GM21528 (cell line): ENCODE measurements around the gene FAM107B.
"Not testable (repeated sequence)": the region's sequence is repeated elsewhere in the genome, so short reads cannot be mapped to it uniquely, and the experiment has no call there.

Experiments used
- ATAC-seq: cut with Tn5 transposase; IDR thresholded peaks from one replicate; pipeline ENCODE4 v1.9.1; 2021; ENCODE audit warnings: mild to moderate bottlenecking, moderate library complexity; ENCODE audit not compliant: unreplicated experiment, low FRiP score

Gene FAM107B

GRCh38 chr10:14667280-14667679 lies 107.4 kb downstream of the FAM107B start:
- no peak for ATAC-seq

- ATAC-seq, result no peak
These were observed 108.5 kb downstream of the FAM107B start for GRCh38 chr10:14665865-14666857.

- ATAC-seq, result no peak
These were observed 109.4 kb downstream of the FAM107B start for GRCh38 chr10:14665304-14665703.

GRCh38 chr10:14664345-14664744 lies 110.4 kb downstream of the FAM107B start:
- no peak for ATAC-seq

GRCh38 chr10:14661818-14662217 lies 112.9 kb downstream of the FAM107B start:
- no peak for ATAC-seq

- no peak for ATAC-seq
These were observed 113.9 kb downstream of the FAM107B start for GRCh38 chr10:14660831-14661230.

GRCh38 chr10:14659626-14660196 lies 115.0 kb downstream of the FAM107B start:
- peak; percentile 90 for ATAC-seq

GRCh38 chr10:14659137-14659536 lies 115.6 kb downstream of the FAM107B start:
- not testable (repeated sequence) for ATAC-seq

- no peak for ATAC-seq
These were observed 116.2 kb downstream of the FAM107B start for GRCh38 chr10:14658331-14659127.

- ATAC-seq, result no peak
These were observed 118.5 kb downstream of the FAM107B start for GRCh38 chr10:14656052-14656730.

GRCh38 chr10:14654821-14655382 lies 119.8 kb downstream of the FAM107B start:
- no peak for ATAC-seq

- no peak for ATAC-seq
These were observed 121.2 kb downstream of the FAM107B start for GRCh38 chr10:14653271-14654161.

- no peak for ATAC-seq
These were observed 121.9 kb downstream of the FAM107B start for GRCh38 chr10:14652816-14653215.

GRCh38 chr10:14652067-14652466 lies 122.6 kb downstream of the FAM107B start:
- no peak for ATAC-seq

- no peak for ATAC-seq
These were observed 125.0 kb downstream of the FAM107B start for GRCh38 chr10:14649739-14650138.

GRCh38 chr10:14648946-14649345 lies 125.8 kb downstream of the FAM107B start:
- ATAC-seq, result no peak

- ATAC-seq, result peak; percentile 96
These were observed 126.5 kb downstream of the FAM107B start for GRCh38 chr10:14648005-14648765.

GRCh38 chr10:14645239-14645960 lies 129.3 kb downstream of the FAM107B start:
- ATAC-seq, result peak; percentile 31
